Activated B cell treated with CpG ODN at 0.5 μM for 24 hours (primary cell): ENCODE results near the gene SCNN1A. TPM values are rescaled to one million over a fixed set of nuclear protein-coding genes. Genes with fewer than 3 reads are reported as not detected.
A peak's percentile ranks its signal among the peaks of the same experiment; 100 is the strongest.

Source experiments
- ATAC-seq: fragments of 200-7000 bp; cut with Tn5 transposase; one replicate; pipeline ENCODE4 v1.10.0; 2021; ENCODE audit warnings: low read depth, mild to moderate bottlenecking, moderate library complexity
- CTCF ChIA-PET: fragments of 350-600 bp; sonication (Branson Sonifier 250); formaldehyde crosslinking; loops from one replicate; lab custom pipeline; 2021; ENCODE audit warnings: antibody characterized with exemption; lab: Charles Lee
- POLR2A ChIA-PET: fragments of 350-600 bp; sonication (Branson Sonifier 250); formaldehyde crosslinking; loops from one replicate; lab custom pipeline; 2021; ENCODE audit warnings: antibody characterized with exemption; lab: Charles Lee
- DNase-seq: peaks from one replicate; pipeline ENCODE4 v3.0.0; 2022
- H3K27ac Mint-ChIP-seq: one replicate; pipeline ENCODE4 v1.8.0; 2020; ENCODE audit warnings: mixed read lengths
- H3K27me3 Mint-ChIP-seq: one replicate; pipeline ENCODE4 v1.8.0; 2021; ENCODE audit warnings: mixed read lengths
- H3K36me3 Mint-ChIP-seq: one replicate; pipeline ENCODE4 v1.8.0; 2021; ENCODE audit warnings: low read depth, mixed read lengths
- H3K4me1 Mint-ChIP-seq: one replicate; pipeline ENCODE4 v1.8.0; 2021; ENCODE audit warnings: mixed read lengths
- H3K4me3 Mint-ChIP-seq: one replicate; pipeline ENCODE4 v1.8.0; 2020; ENCODE audit warnings: mild to moderate bottlenecking, mixed read lengths
- H3K9me3 Mint-ChIP-seq: one replicate; pipeline ENCODE4 v1.8.0; 2020; ENCODE audit warnings: mixed read lengths
- CTCF ChIP-seq: fragments of 200-600 bp; IDR thresholded peaks from one replicate; pipeline ENCODE4 v1.8.0; 2022; ENCODE audit warnings: antibody characterized with exemption, mild to moderate bottlenecking
- intact Hi-C: fragments of 100-400 bp; cut with micrococcal nuclease; formaldehyde crosslinking; loops from one replicate; pipeline ENCODE4 v1.15.1; 2024
- total RNA-seq: library from RNA; stranded (reverse); gene quantifications from 2 replicates; pipeline ENCODE4 v1.2.3, GENCODE V29; 2022

Gene SCNN1A
- total RNA-seq, 1 donor from 2014 or later = not detected

DNA sequence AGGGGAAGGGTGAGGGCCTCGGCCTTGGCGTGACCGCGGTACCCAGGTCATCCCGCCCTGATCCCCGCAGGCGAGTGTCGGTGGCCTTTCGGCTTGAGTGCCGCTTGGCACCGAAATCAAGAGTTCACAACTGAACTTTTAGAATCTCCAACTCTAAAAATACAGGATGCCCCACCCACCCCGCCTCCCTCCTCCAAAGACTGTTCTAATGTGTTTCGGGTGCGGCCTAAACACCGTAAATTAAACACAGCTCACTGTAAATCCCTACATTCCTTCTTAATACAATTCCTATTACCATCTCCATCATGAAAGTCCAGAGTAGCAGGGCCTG lies 11.4 kb downstream of the SCNN1A start:
- CTCF ChIA-PET = interaction anchor here (0.6 kb wide), 1 partner anchor 167 kb away, joined by 3 read pairs; no protein-coding TSS in a partner anchor
- H3K27ac Mint-ChIP-seq = no peak overlapping the region
- TF ChIP-seq CTCF = no peak
- peak overlapping the region; percentile 42 for H3K4me3 Mint-ChIP-seq
- peaks cover 31% of the 10 kb centered on the region for H3K27me3 Mint-ChIP-seq
- peaks cover 6% of the 10 kb centered on the region for H3K9me3 Mint-ChIP-seq
- ATAC-seq (no peak), DNase-seq (no peak)
- POLR2A ChIA-PET = no interaction called here
- intact Hi-C loops = no loop called here
- no peaks in the 10 kb centered on the region for H3K36me3 Mint-ChIP-seq
- H3K4me1 Mint-ChIP-seq = peaks cover 14% of the 10 kb centered on the region

- Mint-ChIP-seq H3K27me3 (peaks cover 33% of the 10 kb centered on the region), H3K4me1 (peaks cover 14% of the 10 kb centered on the region), H3K4me3 (peak overlapping the region; percentile 63), H3K27ac (no peak overlapping the region), H3K9me3 (peaks cover 6% of the 10 kb centered on the region), H3K36me3 (no peaks in the 10 kb centered on the region)
- intact Hi-C loops = no loop called here
- CTCF ChIA-PET = interaction anchor here (0.6 kb wide), 1 partner anchor 167 kb away, joined by 3 read pairs; no protein-coding TSS in a partner anchor
- ATAC-seq = peak; percentile 75
- POLR2A ChIA-PET = interaction anchor here (1.0 kb wide), 1 partner anchor 33 kb away, joined by 3 read pairs; no protein-coding TSS in a partner anchor
- peak; percentile 33 for DNase-seq
- no peak for TF ChIP-seq CTCF
These were observed 11.9 kb downstream of the SCNN1A start for GRCh38 chr12:6363330-6364043.

DNA sequence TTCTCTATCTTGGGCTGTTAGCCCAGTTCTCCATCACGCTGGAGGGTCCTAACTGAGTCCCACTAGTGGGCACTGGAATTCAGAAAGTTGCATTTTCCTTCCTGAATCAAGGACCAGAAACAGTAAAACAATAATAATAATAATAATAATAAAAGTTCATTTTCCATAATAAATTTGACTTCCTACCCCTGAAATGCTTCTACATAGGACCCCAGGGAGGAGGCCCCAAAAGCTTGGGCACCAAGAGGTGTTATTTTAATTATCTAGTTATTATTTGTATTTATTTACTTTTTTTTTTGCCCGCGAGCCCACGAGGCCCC lies 12.4 kb downstream of the SCNN1A start:
- ATAC-seq = no peak
- intact Hi-C loops = no loop called here
- POLR2A ChIA-PET = interaction anchor here (1.0 kb wide), 1 partner anchor 33 kb away, joined by 3 read pairs; no protein-coding TSS in a partner anchor
- peaks cover 39% of the 10 kb centered on the region for H3K27me3 Mint-ChIP-seq
- no peak for DNase-seq
- H3K4me1 Mint-ChIP-seq = peaks cover 13% of the 10 kb centered on the region
- H3K9me3 Mint-ChIP-seq = peaks cover 6% of the 10 kb centered on the region
- H3K4me3 Mint-ChIP-seq = no peak overlapping the region
- H3K27ac Mint-ChIP-seq = no peak overlapping the region
- TF ChIP-seq CTCF = no peak
- CTCF ChIA-PET = no interaction called here
- no peaks in the 10 kb centered on the region for H3K36me3 Mint-ChIP-seq

GRCh38 chr12:6362403-6362802 lies 13.0 kb downstream of the SCNN1A start:
- Mint-ChIP-seq H3K27me3 (peaks cover 39% of the 10 kb centered on the region), H3K4me3 (no peak overlapping the region), H3K4me1 (peaks cover 8% of the 10 kb centered on the region), H3K9me3 (peaks cover 3% of the 10 kb centered on the region), H3K27ac (no peak overlapping the region), H3K36me3 (no peaks in the 10 kb centered on the region)
- ChIA-PET CTCF (no interaction called here), POLR2A (interaction anchor here (1.0 kb wide), 1 partner anchor 32 kb away, joined by 3 read pairs; no protein-coding TSS in a partner anchor)
- intact Hi-C loops = no loop called here
- DNase-seq (no peak), ATAC-seq (no peak)
- TF ChIP-seq CTCF = no peak

DNA sequence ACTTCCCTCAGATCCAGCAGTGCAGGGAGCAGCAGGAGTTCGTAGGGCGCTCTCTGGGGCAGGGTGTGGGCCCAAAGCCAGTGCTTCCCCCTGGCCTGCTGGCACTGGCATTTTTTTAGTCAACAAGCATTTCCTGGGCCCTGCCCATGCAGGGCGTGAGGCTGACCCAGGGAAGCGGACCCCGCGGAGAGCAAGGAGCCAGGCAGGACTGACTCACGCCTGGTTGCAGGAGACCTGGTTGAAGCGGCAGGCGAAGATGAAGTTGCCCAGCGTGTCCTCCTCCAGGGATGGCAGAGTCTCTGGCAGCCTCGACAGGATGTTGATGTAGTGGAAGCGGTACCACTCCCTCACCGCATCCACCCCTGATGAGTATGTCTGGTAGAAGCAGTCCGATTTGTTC lies 13.5 kb downstream of the SCNN1A start:
- POLR2A ChIA-PET = no interaction called here
- intact Hi-C loops = no loop called here
- CTCF ChIA-PET = no interaction called here
- H3K4me3 Mint-ChIP-seq = no peak overlapping the region
- ATAC-seq (no peak), DNase-seq (no peak)
- H3K27me3 Mint-ChIP-seq = peaks cover 44% of the 10 kb centered on the region
- no peaks in the 10 kb centered on the region for H3K36me3 Mint-ChIP-seq
- no peak for TF ChIP-seq CTCF
- no peak overlapping the region for H3K27ac Mint-ChIP-seq
- peaks cover 1% of the 10 kb centered on the region for H3K9me3 Mint-ChIP-seq
- H3K4me1 Mint-ChIP-seq = peaks cover 6% of the 10 kb centered on the region
